Astrocyte of the cerebellum (primary cell): Measurements from ENCODE around the gene CD80.

ENCODE experiments used
- DNase-seq: peaks from one replicate; pipeline ENCODE4 v3.0.0-alpha.2; 2011; ENCODE audit warnings: low read depth
- H3K4me3 ChIP-seq: 2 replicates; pipeline ENCODE4 v1.5.1; 2011; ENCODE audit warnings: mild to moderate bottlenecking, low read depth, low read length, moderate library complexity
- CTCF ChIP-seq: IDR thresholded peaks from 2 replicates; pipeline ENCODE4 v1.5.1; 2012; ENCODE audit warnings: low read length, low read depth, moderate library complexity, mild to moderate bottlenecking; ENCODE audit errors: missing control alignments
- in situ Hi-C: cut with HindIII; loops from 2 replicates; pipeline ENCODE4 v1.10.0; 2017; ENCODE audit warnings: low sequenced_read_pairs

The CD80 gene

DNA sequence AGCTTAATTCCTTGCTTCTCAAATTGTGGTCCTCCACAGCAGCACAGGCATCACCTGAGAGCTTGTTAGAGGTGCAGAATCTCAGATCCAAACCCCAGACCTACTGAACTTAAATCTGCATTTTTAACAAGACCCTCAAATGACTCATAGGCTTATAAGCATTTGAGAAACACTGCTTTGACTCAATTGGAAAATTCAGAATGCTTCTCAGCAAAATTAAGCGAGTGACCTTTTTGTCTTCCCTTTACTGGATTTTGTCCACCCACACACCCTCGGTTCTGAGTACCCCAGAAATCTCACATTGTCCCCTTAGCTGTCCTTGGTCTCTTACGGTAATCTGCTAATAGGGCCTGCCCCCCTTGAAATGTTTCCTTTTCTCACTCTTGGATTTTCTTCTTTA, 17.9 kb downstream of the CD80 start:
- TF ChIP-seq CTCF = no peak
- DNase-seq = no peak
- in situ Hi-C loops = no loop called here
- no peak overlapping the region for H3K4me3 ChIP-seq

DNA sequence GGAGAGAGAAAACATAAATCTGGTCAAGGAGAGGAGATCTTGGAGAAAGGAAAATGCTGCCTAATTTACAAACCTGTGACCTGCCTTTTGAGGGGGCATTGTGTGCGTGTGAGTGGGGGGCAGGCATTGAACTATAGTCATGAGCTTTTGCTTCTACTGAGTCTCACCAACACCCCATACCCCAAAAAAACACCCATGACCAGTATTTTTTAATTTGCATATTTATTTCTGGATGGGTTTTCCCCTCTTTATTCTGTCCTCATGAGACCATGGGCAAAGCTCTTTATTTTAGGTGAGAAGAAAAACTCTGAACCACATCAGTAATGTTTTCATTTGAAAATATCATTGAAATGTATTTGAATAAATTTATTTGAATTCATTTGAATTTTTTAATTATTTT, 20.6 kb downstream of the CD80 start:
- in situ Hi-C loops = no loop called here
- no peak for TF ChIP-seq CTCF
- DNase-seq = no peak
- no peak overlapping the region for H3K4me3 ChIP-seq

DNA sequence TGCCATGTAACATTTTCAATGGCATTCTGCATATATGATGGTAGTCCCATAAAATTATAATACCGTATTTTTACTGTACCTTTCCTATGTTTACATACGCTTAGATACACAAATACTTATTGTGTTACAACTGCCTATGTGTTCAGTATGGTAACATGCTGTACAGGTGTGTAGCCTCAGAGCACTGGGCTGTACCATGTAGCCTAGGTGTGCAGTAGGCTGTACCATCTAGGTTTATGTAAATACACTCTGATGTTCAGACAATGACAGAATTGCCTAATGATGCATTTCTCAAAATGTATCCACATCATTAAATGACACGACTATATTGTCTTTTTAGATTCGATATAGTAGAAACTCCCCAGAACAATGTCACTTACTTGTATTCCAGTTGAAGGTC, 22.7 kb downstream of the CD80 start:
- DNase-seq = no peak
- in situ Hi-C loops = no loop called here
- no peak overlapping the region for H3K4me3 ChIP-seq
- no peak for TF ChIP-seq CTCF

GRCh38 chr3:119534296-119534695, 25.1 kb downstream of the CD80 start:
- TF ChIP-seq CTCF = no peak
- no peak overlapping the region for H3K4me3 ChIP-seq
- no peak for DNase-seq
- in situ Hi-C loops = no loop called here

GRCh38 chr3:119531151-119531550, 28.3 kb downstream of the CD80 start:
- in situ Hi-C loops = no loop called here
- H3K4me3 ChIP-seq = no peak overlapping the region
- DNase-seq = no peak
- no peak for TF ChIP-seq CTCF

DNA sequence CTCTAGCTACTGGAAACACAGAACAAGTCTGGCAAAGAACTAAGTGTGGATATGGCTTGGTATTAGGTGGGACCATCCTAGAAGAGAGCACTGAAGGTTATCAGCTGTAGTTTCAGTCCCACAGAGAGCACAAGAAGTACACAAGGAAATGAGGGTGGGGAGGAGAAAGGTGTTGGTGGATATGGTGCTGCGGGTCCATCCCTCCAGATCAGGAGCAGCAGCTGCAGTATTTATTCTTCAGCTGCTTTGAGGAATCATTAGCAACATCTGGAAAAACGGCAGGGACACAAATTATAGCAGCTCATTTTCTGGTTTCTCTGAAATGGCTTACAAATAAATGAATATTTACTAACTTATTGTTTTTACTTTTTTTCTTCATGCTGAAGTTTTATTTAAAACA, 29.0 kb downstream of the CD80 start:
- no peak overlapping the region for H3K4me3 ChIP-seq
- in situ Hi-C loops = no loop called here
- no peak for DNase-seq
- no peak for TF ChIP-seq CTCF

- H3K4me3 ChIP-seq = no peak overlapping the region
- DNase-seq = no peak
- in situ Hi-C loops = no loop called here
- TF ChIP-seq CTCF = no peak
These were observed 29.5 kb downstream of the CD80 start for GRCh38 chr3:119529883-119530282.
